ENCODE measurements around the gene C17orf113. TPM values are rescaled to one million over a fixed set of nuclear protein-coding genes. Genes with fewer than 3 reads are reported as not detected.

The C17orf113 gene
- total RNA-seq, 1 donor, result 0.09 TPM

DNA sequence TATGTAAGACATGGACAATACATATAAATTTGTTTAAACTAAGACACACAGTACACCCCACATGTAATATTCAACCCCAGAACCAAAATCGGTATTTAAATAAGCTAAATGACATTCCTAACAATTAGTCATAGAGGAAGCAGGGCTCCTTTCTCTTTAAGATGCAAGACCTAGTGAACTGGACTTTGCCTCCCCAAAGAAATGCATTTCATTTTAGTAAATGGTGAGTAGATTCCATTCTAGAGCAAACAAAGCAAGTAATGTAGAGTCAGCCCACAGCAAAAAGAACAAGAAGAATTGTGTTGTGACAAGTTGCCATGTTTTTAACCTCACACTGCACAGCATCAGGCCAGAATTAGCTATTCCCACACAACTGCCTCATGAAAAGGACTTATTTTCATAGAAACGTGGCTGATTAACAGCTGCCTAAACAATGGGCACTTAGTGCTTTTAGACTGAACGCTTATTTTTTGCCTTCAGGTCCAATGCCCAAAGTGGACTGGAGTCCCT, 47.6 kb downstream of the C17orf113 start:
- H3K4me3 ChIP-seq (ENCODE audit: low read depth, low read length), result no peak overlapping the region
- no peak for DNase-seq (ENCODE audit: low read depth)
- TF ChIP-seq, protein P1, sequence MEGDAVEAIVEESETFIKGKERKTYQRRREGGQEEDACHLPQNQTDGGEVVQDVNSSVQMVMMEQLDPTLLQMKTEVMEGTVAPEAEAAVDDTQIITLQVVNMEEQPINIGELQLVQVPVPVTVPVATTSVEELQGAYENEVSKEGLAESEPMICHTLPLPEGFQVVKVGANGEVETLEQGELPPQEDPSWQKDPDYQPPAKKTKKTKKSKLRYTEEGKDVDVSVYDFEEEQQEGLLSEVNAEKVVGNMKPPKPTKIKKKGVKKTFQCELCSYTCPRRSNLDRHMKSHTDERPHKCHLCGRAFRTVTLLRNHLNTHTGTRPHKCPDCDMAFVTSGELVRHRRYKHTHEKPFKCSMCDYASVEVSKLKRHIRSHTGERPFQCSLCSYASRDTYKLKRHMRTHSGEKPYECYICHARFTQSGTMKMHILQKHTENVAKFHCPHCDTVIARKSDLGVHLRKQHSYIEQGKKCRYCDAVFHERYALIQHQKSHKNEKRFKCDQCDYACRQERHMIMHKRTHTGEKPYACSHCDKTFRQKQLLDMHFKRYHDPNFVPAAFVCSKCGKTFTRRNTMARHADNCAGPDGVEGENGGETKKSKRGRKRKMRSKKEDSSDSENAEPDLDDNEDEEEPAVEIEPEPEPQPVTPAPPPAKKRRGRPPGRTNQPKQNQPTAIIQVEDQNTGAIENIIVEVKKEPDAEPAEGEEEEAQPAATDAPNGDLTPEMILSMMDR (IDR thresholded peaks at IDR 0.05; ENCODE audit: insufficient read depth, low read length), result no peak

DNA sequence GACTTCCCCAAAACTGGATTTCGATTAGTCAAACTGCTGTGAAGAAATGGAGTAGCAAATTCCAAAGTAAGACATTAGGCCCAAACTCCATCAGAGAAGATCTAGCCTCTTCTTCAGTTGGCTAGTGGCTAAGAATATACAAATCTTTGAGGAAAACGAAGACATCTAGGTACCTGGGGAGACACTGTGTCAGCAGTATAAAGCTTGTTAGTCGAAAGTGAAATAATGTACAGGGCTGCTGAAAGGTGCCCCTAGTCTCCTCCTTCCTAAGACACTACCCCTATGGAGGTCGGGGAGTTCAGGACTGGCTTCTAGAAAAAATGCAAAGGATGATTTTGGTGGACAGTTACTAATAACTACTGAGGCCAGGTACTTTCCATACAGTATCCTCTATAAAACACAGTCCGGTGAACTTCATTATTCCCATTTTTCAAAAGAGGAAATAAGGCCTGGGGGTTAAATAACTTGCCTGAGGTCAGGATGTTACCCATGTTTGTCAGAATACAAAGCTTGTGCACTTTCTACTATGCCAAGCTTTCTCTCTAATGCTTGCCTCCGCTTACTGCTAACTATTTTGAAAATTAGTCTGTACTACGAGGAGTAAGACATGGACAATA, 48.1 kb downstream of the C17orf113 start:
- TF ChIP-seq, protein P1 (IDR thresholded peaks at IDR 0.05; ENCODE audit: insufficient read depth, low read length), result no peak

DNA sequence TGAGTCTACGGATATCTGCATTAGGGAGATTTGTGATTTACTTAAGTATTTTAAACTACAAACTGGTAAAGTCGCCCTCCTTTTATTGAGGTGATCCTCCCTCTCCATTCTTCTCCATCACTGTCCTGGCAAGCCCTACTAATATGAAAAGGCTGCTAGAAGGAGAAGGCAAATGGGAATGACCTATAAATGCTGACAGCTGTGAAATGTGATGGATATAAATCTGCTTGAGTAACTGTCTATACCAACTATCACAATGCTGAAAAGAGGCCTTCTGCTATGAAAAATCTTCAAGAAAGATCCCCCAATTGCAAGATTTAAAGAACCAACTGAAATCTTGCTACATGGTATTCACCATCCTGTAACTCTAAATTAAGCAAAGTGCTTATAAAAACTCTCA, 48.7 kb downstream of the C17orf113 start:
- H3K4me3 ChIP-seq (ENCODE audit: low read depth, low read length), result no peak overlapping the region
- TF ChIP-seq, protein P1 (IDR thresholded peaks at IDR 0.05; ENCODE audit: insufficient read depth, low read length), result no peak
- DNase-seq (ENCODE audit: low read depth), result no peak

More for the DNA sequence above, 48.1 kb downstream of the C17orf113 start:
- no peak for DNase-seq (ENCODE audit: low read depth)
- H3K4me3 ChIP-seq (ENCODE audit: low read depth, low read length), result no peak overlapping the region

DNA sequence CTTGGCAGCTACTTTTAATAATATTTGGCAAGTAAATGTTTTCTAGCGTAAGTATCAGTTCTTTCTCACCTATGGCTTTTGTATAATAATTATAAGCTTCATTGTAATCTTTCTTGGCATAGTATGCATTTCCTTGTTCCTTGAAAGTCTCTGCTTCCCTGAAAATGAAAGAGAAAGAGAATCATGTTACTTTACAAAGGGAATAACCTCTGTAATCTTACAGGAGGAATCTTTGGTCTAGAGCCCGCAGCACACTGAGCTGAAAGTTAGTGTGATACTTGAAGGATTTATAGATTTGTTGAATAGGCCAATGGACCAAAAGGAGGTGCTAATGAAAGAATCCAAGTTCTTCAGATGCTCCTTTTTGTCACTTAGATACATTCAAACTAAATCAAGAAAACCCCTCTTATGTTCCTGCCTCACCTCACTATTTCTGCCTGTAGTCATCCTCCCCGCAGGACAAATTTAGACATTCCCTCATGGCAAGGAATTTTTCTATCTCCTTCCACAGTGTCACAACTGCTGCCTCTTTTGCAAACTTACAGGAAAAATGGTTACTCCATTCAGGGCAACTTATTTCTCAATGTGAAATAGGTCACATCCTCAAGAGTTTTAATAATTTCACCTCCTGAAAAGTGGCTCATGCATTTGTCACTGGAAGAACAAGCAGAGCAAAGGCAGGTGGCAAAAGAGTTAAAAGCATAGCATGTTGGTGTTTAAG, 49.8 kb downstream of the C17orf113 start:
- no peak for DNase-seq (ENCODE audit: low read depth)
- no peak overlapping the region for H3K4me3 ChIP-seq (ENCODE audit: low read depth, low read length)
- TF ChIP-seq, protein P1 (IDR thresholded peaks at IDR 0.05; ENCODE audit: insufficient read depth, low read length), result no peak

DNA sequence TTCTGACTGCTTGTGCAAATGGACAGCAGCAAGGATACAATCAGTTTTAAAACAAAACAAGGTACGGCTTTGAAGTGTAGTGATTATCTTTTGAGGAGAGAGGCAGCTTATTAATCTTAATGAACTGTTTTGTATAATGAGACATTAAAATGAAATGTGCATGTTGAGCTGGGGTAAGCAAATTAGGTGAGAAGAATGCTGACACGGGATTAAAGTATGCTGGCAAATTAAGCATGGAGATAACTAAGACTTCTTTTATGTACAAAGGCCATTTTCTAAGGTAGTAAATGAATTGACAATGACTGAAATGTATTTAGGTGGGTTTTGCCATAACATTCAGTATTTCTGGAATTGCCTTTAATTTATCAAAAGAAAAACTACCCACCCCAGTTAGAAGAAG, 51.9 kb downstream of the C17orf113 start:
- TF ChIP-seq, protein P1 (IDR thresholded peaks at IDR 0.05; ENCODE audit: insufficient read depth, low read length), result no peak

DNA sequence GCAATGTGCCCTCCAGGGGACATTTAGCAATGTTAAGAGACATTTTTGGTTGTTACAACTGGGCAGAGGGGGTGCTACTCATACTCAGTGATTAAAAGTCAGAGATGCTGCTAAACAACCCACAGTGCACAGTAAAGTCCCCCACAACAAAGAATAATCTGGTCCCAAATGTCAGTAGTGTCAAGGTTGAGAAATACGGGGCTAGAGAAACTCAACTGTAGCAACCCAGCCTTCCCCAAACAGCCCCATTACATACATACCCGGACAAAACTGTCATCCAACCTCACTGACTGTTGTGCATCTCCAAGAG, 53.6 kb downstream of the C17orf113 start:
- no peak overlapping the region for H3K4me3 ChIP-seq (ENCODE audit: low read depth, low read length)
- DNase-seq (ENCODE audit: low read depth), result no peak
- TF ChIP-seq, protein P1 (IDR thresholded peaks at IDR 0.05; ENCODE audit: insufficient read depth, low read length), result no peak

More for the DNA sequence above, 51.9 kb downstream of the C17orf113 start:
- DNase-seq (ENCODE audit: low read depth), result no peak
- no peak overlapping the region for H3K4me3 ChIP-seq (ENCODE audit: low read depth, low read length)

Measured in fibroblast of the aortic adventitia (primary cell).